ENCODE results near the gene SGK2.

The SGK2 gene

GRCh38 chr20:43558412-43559146, at the start of gene SGK2:
Gene SGK2 (plus strand): TSS chr20:43559027. CDS start chr20:43566496, 7,469 bp downstream.
- no peak for DNase-seq

- no peak for DNase-seq
Observed at GRCh38 chr20:43511879-43512278, 46.9 kb upstream of the SGK2 start.

- DNase-seq, result no peak
Observed at GRCh38 chr20:43513372-43513930, 45.4 kb upstream of the SGK2 start.

- peak; percentile 99 for DNase-seq
Observed at GRCh38 chr20:43513931-43514647, 44.7 kb upstream of the SGK2 start.

GRCh38 chr20:43514648-43514999, 44.2 kb upstream of the SGK2 start:
- no peak for DNase-seq

- no peak for DNase-seq
Observed at GRCh38 chr20:43515628-43516027, 43.2 kb upstream of the SGK2 start.

- no peak for DNase-seq
Observed at GRCh38 chr20:43516251-43516824, 42.5 kb upstream of the SGK2 start.

- no peak for DNase-seq
Observed at GRCh38 chr20:43520074-43520630, 38.7 kb upstream of the SGK2 start.

GRCh38 chr20:43525021-43525420, 33.8 kb upstream of the SGK2 start:
- no peak for DNase-seq

GRCh38 chr20:43528258-43528875, 30.5 kb upstream of the SGK2 start:
- no peak for DNase-seq

GRCh38 chr20:43529051-43529450, 29.8 kb upstream of the SGK2 start:
- no peak for DNase-seq

GRCh38 chr20:43529457-43530153, 29.2 kb upstream of the SGK2 start:
- no peak for DNase-seq

- no peak for DNase-seq
Observed at GRCh38 chr20:43530321-43531090, 28.3 kb upstream of the SGK2 start.

- DNase-seq, result no peak
Observed at GRCh38 chr20:43531091-43531443, 27.8 kb upstream of the SGK2 start.

- no peak for DNase-seq
Observed at GRCh38 chr20:43532416-43533055, 26.3 kb upstream of the SGK2 start.

GRCh38 chr20:43533060-43533459, 25.8 kb upstream of the SGK2 start:
- no peak for DNase-seq

GRCh38 chr20:43534016-43534415, 24.8 kb upstream of the SGK2 start:
- no peak for DNase-seq

GRCh38 chr20:43534791-43535350, 24.0 kb upstream of the SGK2 start:
- no peak for DNase-seq

GRCh38 chr20:43535370-43536004, 23.3 kb upstream of the SGK2 start:
- no peak for DNase-seq

Measured in CD4-positive, alpha-beta T cell treated with Interleukin-15 for 1 hour (primary cell).